ENCODE results near the gene ZNF470. TPM values are rescaled to one million over a fixed set of nuclear protein-coding genes. Genes with fewer than 3 reads are reported as not detected.

Gene ZNF470
- total and polyA plus RNA-seq, 2 donors, result 2.2 to 7.7 TPM

DNA sequence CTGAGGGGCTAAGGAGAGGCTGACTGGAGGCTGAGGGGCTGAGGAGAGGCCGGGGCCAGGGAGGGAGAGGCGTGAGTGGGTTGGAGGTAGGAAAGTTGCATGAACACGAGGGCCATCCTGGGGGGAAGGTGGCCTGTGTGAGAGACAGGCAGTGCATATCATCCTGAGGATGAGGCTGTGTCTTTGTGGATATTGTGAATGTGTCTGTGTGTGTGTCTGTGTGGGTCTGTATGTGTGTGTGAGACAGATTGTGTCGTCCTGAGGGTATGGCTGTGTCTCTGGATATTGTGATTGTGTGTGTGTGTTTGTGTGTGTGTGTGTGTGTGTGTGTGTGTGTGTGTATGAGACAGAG, 28.3 kb downstream of the ZNF470 start:
- Histone ChIP-seq H3K4me1 (ENCODE audit: control insufficient read depth in 2 of 2, insufficient read depth in 2 of 2, low read length in 2 of 2) (peaks cover 4 to 7% of the 10 kb centered on the region in 2 donors), H3K9me3 (ENCODE audit: control insufficient read depth in 2 of 2, insufficient read depth in 1 of 2, low read length in 1 of 2) (no peaks in the 10 kb centered on the region), H3K36me3 (ENCODE audit: control insufficient read depth in 2 of 2, insufficient read depth in 2 of 2, low read length in 1 of 2) (peaks cover 3 to 5% of the 10 kb centered on the region in 2 donors), H3K4me3 (ENCODE audit: low read length in 2 of 2) (peak overlapping the region; percentile 75 to 79), H3K27me3 (ENCODE audit: control insufficient read depth in 2 of 2, insufficient read depth in 1 of 2, low read length in 1 of 2) (no peaks in the 10 kb centered on the region), H3K27ac (ENCODE audit: low read depth in 1 of 2, low read length in 1 of 2) (no peak overlapping the region)
- 1% methylated on average over 4 of the region's 4 CpGs for WGBS
- peak in 1 of 9 donors; percentile 3 for DNase-seq (ENCODE audit: low read depth in 6 of 9, low spot score in 9 of 9)

DNA sequence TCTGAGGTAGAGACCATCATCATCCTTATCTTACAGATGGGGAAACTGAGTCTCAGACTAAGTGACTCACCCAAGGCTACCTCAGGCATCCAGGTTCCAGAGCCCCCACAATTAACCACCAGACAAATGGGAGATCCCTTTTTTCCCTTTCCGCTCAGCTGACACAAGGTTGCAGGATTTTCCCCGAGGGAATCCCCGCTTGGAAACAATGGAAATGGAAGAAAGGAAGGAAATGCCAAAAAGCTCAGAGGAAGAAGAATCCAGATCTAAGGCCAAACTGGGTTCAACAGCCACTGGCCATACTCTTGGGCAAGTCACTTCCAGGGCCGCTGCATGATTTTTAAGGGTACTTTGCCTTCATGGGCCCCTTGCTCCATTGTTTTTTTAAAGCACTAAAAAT, 29.4 kb downstream of the ZNF470 start:
- H3K27me3 ChIP-seq (ENCODE audit: control insufficient read depth in 2 of 2, insufficient read depth in 1 of 2, low read length in 1 of 2), result no peaks in the 10 kb centered on the region
- DNase-seq (ENCODE audit: low read depth in 6 of 9, low spot score in 9 of 9), result no peak
- no peak overlapping the region for H3K4me3 ChIP-seq (ENCODE audit: low read length in 2 of 2)
- H3K27ac ChIP-seq (ENCODE audit: low read depth in 1 of 2, low read length in 1 of 2), result no peak overlapping the region
- WGBS, result 86% methylated on average over 4 of the region's 4 CpGs
- peaks cover 4 to 7% of the 10 kb centered on the region in 2 donors for H3K4me1 ChIP-seq (ENCODE audit: control insufficient read depth in 2 of 2, insufficient read depth in 2 of 2, low read length in 2 of 2)
- H3K36me3 ChIP-seq (ENCODE audit: control insufficient read depth in 2 of 2, insufficient read depth in 2 of 2, low read length in 1 of 2), result peaks cover 14% of the 10 kb centered on the region in 2 donors
- H3K9me3 ChIP-seq (ENCODE audit: control insufficient read depth in 2 of 2, insufficient read depth in 1 of 2, low read length in 1 of 2), result peaks cover 8 to 10% of the 10 kb centered on the region in 2 donors

DNA sequence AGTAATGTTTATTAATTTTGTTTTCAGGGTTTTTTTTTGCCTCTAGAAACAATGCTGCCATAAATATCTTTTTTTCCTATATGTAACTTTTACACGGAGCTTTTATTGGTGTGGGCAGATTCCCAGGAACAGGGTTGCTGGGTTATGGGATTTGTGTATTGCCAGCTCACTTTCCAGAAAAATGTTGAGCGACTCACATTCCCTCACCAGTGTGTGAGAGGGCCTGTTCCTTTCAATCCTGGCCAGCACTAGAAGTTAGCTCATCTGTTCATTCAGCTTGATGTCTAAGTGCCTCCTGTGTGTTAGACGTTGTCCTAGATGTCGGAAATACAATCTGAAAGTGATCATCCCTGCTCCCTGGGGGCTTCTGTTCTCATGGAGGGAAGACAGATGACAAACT, 30.4 kb downstream of the ZNF470 start:
- Histone ChIP-seq H3K27me3 (ENCODE audit: control insufficient read depth in 2 of 2, insufficient read depth in 1 of 2, low read length in 1 of 2) (no peaks in the 10 kb centered on the region), H3K4me3 (ENCODE audit: low read length in 2 of 2) (no peak overlapping the region), H3K36me3 (ENCODE audit: control insufficient read depth in 2 of 2, insufficient read depth in 2 of 2, low read length in 1 of 2) (peaks cover 14 to 15% of the 10 kb centered on the region in 2 donors), H3K27ac (ENCODE audit: low read depth in 1 of 2, low read length in 1 of 2) (no peak overlapping the region), H3K4me1 (ENCODE audit: control insufficient read depth in 2 of 2, insufficient read depth in 2 of 2, low read length in 2 of 2) (peaks cover 4 to 7% of the 10 kb centered on the region in 2 donors), H3K9me3 (ENCODE audit: control insufficient read depth in 2 of 2, insufficient read depth in 1 of 2, low read length in 1 of 2) (peaks cover 8 to 10% of the 10 kb centered on the region in 2 donors)
- DNase-seq (ENCODE audit: low read depth in 6 of 9, low spot score in 9 of 9), result no peak
- 98% methylated on average over 4 of the region's 4 CpGs for WGBS

DNA sequence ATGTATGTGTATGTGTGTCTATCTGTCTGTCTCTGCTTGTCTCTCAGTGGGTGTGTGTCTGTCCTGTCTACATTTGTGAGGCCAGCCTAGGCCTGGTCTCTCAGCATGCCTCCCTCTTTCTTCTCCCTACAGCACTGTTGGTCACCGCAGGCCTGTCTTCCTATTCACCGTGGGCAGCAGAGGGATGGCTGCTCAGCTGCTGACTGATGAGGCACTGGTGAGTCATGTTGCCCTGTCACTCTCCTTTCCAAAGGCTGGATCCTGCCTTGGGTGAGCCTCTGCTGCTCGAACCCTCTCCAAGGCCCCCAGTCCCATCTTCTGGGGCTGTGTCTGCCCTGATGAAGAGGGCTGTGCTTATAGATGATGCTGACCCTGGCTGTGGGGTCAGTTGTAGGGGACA, 34.1 kb downstream of the ZNF470 start:
- Histone ChIP-seq H3K9me3 (ENCODE audit: control insufficient read depth in 2 of 2, insufficient read depth in 1 of 2, low read length in 1 of 2) (peaks cover 17 to 24% of the 10 kb centered on the region in 2 donors), H3K27ac (ENCODE audit: low read depth in 1 of 2, low read length in 1 of 2) (no peak overlapping the region), H3K36me3 (ENCODE audit: control insufficient read depth in 2 of 2, insufficient read depth in 2 of 2, low read length in 1 of 2) (peaks cover 14 to 18% of the 10 kb centered on the region in 2 donors), H3K4me1 (ENCODE audit: control insufficient read depth in 2 of 2, insufficient read depth in 2 of 2, low read length in 2 of 2) (no peaks in the 10 kb centered on the region), H3K4me3 (ENCODE audit: low read length in 2 of 2) (no peak overlapping the region), H3K27me3 (ENCODE audit: control insufficient read depth in 2 of 2, insufficient read depth in 1 of 2, low read length in 1 of 2) (no peaks in the 10 kb centered on the region)
- DNase-seq (ENCODE audit: low read depth in 6 of 9, low spot score in 9 of 9), result no peak
- 98% methylated on average over 3 of the region's 3 CpGs for WGBS

DNA sequence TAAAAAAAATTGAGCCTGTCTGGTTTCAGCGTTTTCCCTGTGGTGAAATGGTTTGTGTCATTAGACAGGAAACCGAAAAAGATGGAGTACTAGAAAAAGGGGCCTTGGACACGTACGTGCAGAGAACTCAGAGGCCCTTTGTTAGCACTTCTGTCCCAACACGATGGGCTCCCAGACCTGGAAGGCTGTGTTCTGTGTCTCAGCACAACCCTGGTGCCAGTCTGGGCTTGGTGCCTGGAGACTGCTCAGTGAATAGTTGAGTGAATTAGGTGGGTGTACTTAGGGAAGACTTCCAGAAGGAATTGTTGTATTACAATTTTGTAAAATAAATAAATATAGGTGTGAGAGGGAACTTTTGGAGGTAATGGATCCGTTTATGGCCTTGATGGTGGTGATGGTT, 36.6 kb downstream of the ZNF470 start:
- no peak for DNase-seq (ENCODE audit: low read depth in 6 of 9, low spot score in 9 of 9)
- H3K9me3 ChIP-seq (ENCODE audit: control insufficient read depth in 2 of 2, insufficient read depth in 1 of 2, low read length in 1 of 2), result peaks cover 18 to 30% of the 10 kb centered on the region in 2 donors
- H3K4me1 ChIP-seq (ENCODE audit: control insufficient read depth in 2 of 2, insufficient read depth in 2 of 2, low read length in 2 of 2), result no peaks in the 10 kb centered on the region
- 80% methylated on average over 6 of the region's 6 CpGs for WGBS
- H3K27me3 ChIP-seq (ENCODE audit: control insufficient read depth in 2 of 2, insufficient read depth in 1 of 2, low read length in 1 of 2), result no peaks in the 10 kb centered on the region
- peaks cover 10 to 15% of the 10 kb centered on the region in 2 donors for H3K36me3 ChIP-seq (ENCODE audit: control insufficient read depth in 2 of 2, insufficient read depth in 2 of 2, low read length in 1 of 2)
- H3K4me3 ChIP-seq (ENCODE audit: low read length in 2 of 2), result no peak overlapping the region
- H3K27ac ChIP-seq (ENCODE audit: low read depth in 1 of 2, low read length in 1 of 2), result no peak overlapping the region

DNA sequence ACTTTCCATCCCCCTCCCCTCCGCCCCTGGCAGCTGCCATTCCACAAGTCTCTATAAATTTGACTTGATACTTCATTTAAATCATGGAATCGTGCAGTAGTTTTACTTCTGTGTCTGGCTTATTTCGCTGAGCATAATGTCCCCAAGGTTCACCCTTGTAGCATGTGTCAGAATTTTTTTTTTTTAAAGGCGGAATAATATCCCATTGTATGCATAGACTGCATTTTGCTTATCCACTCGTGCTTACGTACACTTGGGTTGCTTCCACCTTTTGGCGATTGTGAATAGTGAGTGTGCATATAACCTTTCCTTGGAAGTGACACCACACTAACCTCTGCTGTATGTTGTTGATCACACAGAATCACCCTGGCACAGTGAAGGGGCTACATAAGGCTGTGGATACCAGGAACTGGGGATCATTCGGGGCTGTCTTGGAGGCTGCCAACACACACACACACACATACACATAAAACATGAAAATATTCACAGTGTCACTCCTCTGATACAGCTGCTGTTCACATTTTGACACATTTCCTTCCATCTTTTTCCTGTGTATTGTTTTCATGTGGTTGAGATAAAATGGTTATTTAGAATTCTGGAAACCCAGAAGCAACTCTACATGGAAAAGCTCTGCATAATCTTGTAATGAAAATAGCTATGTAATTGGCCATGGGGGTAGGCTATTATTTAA, 41.2 kb downstream of the ZNF470 start:
- H3K4me3 ChIP-seq (ENCODE audit: low read length in 2 of 2), result no peak overlapping the region
- no peak overlapping the region for H3K27ac ChIP-seq (ENCODE audit: low read depth in 1 of 2, low read length in 1 of 2)
- H3K9me3 ChIP-seq (ENCODE audit: control insufficient read depth in 2 of 2, insufficient read depth in 1 of 2, low read length in 1 of 2), result peaks cover 12 to 24% of the 10 kb centered on the region in 2 donors
- H3K27me3 ChIP-seq (ENCODE audit: control insufficient read depth in 2 of 2, insufficient read depth in 1 of 2, low read length in 1 of 2), result no peaks in the 10 kb centered on the region
- DNase-seq (ENCODE audit: low read depth in 6 of 9, low spot score in 9 of 9), result no peak
- H3K4me1 ChIP-seq (ENCODE audit: control insufficient read depth in 2 of 2, insufficient read depth in 2 of 2, low read length in 2 of 2), result no peaks in the 10 kb centered on the region
- H3K36me3 ChIP-seq (ENCODE audit: control insufficient read depth in 2 of 2, insufficient read depth in 2 of 2, low read length in 1 of 2), result peaks cover 0 to 9% of the 10 kb centered on the region in 2 donors
- 97% methylated on average over 8 of the region's 8 CpGs for WGBS

DNA sequence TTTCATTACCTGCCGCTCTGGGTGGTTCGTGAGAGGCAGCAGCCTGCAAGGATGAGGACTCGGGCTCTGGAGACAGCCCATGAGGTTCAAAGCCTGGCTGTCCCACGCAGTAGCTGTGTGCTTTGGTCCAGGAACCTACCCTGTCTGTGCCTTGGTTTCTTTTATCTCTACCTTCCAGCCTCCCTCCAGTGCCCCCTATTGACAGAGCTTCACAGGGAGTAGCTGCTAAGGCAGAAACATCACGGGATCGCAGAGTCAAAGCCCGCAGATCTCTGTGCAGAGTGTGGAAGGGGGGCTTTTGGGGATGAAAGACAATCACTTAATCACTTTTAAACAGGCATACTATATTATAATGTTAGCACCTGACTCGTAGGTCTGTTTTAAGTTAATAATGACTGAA, 44.0 kb downstream of the ZNF470 start:
- peaks cover 0 to 9% of the 10 kb centered on the region in 2 donors for H3K36me3 ChIP-seq (ENCODE audit: control insufficient read depth in 2 of 2, insufficient read depth in 2 of 2, low read length in 1 of 2)
- H3K9me3 ChIP-seq (ENCODE audit: control insufficient read depth in 2 of 2, insufficient read depth in 1 of 2, low read length in 1 of 2), result peaks cover 9 to 11% of the 10 kb centered on the region in 2 donors
- no peaks in the 10 kb centered on the region for H3K27me3 ChIP-seq (ENCODE audit: control insufficient read depth in 2 of 2, insufficient read depth in 1 of 2, low read length in 1 of 2)
- no peak overlapping the region for H3K27ac ChIP-seq (ENCODE audit: low read depth in 1 of 2, low read length in 1 of 2)
- H3K4me3 ChIP-seq (ENCODE audit: low read length in 2 of 2), result no peak overlapping the region
- 83% methylated on average over 8 of the region's 8 CpGs for WGBS
- no peak for DNase-seq (ENCODE audit: low read depth in 6 of 9, low spot score in 9 of 9)
- no peaks in the 10 kb centered on the region for H3K4me1 ChIP-seq (ENCODE audit: control insufficient read depth in 2 of 2, insufficient read depth in 2 of 2, low read length in 2 of 2)

DNA sequence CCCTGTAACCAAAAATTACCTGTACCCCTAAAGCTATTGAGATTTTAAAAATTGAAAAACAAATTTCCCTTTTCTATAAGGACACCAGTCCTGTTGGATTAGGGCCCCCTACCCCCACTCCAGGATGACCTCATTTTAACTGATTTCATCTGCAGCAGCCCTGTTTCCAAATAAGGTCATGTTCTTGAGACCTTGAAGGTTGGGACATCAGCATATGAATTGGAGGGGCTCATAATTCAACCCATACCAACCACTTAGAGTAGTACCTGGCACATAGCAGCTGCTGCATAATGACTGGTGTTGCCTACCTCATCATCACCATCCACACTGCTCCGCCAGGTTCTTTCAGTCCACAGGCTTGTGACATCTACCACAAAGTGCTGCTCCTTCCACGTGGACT, 45.5 kb downstream of the ZNF470 start:
- WGBS, result 95% methylated on average over 2 of the region's 2 CpGs
- DNase-seq (ENCODE audit: low read depth in 6 of 9, low spot score in 9 of 9), result no peak
- H3K4me3 ChIP-seq (ENCODE audit: low read length in 2 of 2), result no peak overlapping the region
- peaks cover 0 to 12% of the 10 kb centered on the region in 2 donors for H3K36me3 ChIP-seq (ENCODE audit: control insufficient read depth in 2 of 2, insufficient read depth in 2 of 2, low read length in 1 of 2)
- no peaks in the 10 kb centered on the region for H3K27me3 ChIP-seq (ENCODE audit: control insufficient read depth in 2 of 2, insufficient read depth in 1 of 2, low read length in 1 of 2)
- H3K27ac ChIP-seq (ENCODE audit: low read depth in 1 of 2, low read length in 1 of 2), result no peak overlapping the region
- peaks cover 11 to 15% of the 10 kb centered on the region in 2 donors for H3K9me3 ChIP-seq (ENCODE audit: control insufficient read depth in 2 of 2, insufficient read depth in 1 of 2, low read length in 1 of 2)
- no peaks in the 10 kb centered on the region for H3K4me1 ChIP-seq (ENCODE audit: control insufficient read depth in 2 of 2, insufficient read depth in 2 of 2, low read length in 2 of 2)

DNA sequence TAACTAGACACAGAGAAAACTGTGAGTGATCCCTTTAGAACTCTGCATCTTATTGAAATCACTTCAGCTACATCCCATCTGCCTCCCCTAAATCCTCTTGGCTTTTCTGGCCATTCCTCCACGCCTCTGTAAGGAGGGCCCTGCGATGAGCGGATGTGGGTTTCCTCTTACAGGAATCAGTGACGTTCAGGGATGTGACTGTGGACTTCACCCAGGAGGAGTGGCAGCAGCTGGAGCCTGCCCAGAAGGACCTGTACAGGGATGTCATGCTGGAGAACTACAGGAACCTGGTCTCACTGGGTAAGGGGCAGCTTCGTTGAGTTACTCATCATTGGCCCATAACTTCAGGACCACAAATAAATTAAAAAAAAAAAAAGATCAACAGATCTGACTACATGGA, 46.4 kb downstream of the ZNF470 start:
- Histone ChIP-seq H3K27ac (ENCODE audit: low read depth in 1 of 2, low read length in 1 of 2) (no peak overlapping the region), H3K4me3 (ENCODE audit: low read length in 2 of 2) (no peak overlapping the region), H3K36me3 (ENCODE audit: control insufficient read depth in 2 of 2, insufficient read depth in 2 of 2, low read length in 1 of 2) (peaks cover 0 to 15% of the 10 kb centered on the region in 2 donors), H3K27me3 (ENCODE audit: control insufficient read depth in 2 of 2, insufficient read depth in 1 of 2, low read length in 1 of 2) (no peaks in the 10 kb centered on the region), H3K9me3 (ENCODE audit: control insufficient read depth in 2 of 2, insufficient read depth in 1 of 2, low read length in 1 of 2) (peaks cover 13 to 21% of the 10 kb centered on the region in 2 donors), H3K4me1 (ENCODE audit: control insufficient read depth in 2 of 2, insufficient read depth in 2 of 2, low read length in 2 of 2) (no peaks in the 10 kb centered on the region)
- DNase-seq (ENCODE audit: low read depth in 6 of 9, low spot score in 9 of 9), result no peak
- WGBS, result 90% methylated on average over 5 of the region's 5 CpGs

All from thymus (tissue), 11 donors.